Uterus (tissue), 2 donors: Measurements from ENCODE around the gene CCL5.

Source experiments
- POLR2A ChIP-seq, 2 donors: fragments of 450-650 bp; IDR thresholded peaks; one replicate each; pipeline ENCODE4 v1.6.1; 2016; ENCODE audit warnings: antibody characterized with exemption in 2 of 2, mild to moderate bottlenecking in 1 of 2, moderate library complexity in 1 of 2
- TF ChIP-seq, protein P1 (sequence below), 4 experiments: fragments of 200-600 bp in 2 of 4; fragments of 450-650 bp in 2 of 4; sonication (generic) in 2 of 4; IDR thresholded peaks; one replicate each; pipeline ENCODE4 v1.5.1; 2016 to 2019; ENCODE audit warnings: antibody characterized with exemption in 4 of 4, mild to moderate bottlenecking in 2 of 4, moderate library complexity in 1 of 4

DNA sequence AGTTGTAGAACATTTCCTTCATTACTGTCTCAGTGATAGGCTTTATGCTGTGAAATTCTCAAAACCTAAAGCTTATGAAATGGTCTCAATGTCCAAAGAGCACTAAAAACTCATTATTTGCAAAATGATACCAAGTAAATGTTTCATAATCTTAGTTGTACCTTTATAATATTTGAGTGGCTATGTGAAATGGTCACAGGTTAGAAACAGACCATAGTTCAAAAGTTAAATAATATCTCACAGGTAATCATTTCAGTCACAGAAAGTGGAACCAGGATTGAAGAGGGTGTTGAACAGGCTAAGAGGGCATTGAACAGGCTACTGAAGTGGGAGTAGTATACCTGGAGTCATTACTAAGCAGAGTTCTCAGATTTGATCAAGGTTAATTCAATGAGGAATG is 47.6 kb upstream of the CCL5 start:
- TF ChIP-seq, protein P1, sequence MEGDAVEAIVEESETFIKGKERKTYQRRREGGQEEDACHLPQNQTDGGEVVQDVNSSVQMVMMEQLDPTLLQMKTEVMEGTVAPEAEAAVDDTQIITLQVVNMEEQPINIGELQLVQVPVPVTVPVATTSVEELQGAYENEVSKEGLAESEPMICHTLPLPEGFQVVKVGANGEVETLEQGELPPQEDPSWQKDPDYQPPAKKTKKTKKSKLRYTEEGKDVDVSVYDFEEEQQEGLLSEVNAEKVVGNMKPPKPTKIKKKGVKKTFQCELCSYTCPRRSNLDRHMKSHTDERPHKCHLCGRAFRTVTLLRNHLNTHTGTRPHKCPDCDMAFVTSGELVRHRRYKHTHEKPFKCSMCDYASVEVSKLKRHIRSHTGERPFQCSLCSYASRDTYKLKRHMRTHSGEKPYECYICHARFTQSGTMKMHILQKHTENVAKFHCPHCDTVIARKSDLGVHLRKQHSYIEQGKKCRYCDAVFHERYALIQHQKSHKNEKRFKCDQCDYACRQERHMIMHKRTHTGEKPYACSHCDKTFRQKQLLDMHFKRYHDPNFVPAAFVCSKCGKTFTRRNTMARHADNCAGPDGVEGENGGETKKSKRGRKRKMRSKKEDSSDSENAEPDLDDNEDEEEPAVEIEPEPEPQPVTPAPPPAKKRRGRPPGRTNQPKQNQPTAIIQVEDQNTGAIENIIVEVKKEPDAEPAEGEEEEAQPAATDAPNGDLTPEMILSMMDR (IDR thresholded peaks at IDR 0.05): no peak
- TF ChIP-seq POLR2A (IDR thresholded peaks at IDR 0.05): no peak
